ENCODE data around the gene PHKB.
"Not testable (repeated sequence)": the region's sequence is repeated elsewhere in the genome, so short reads cannot be mapped to it uniquely, and the experiment has no call there.

The PHKB gene

DNA sequence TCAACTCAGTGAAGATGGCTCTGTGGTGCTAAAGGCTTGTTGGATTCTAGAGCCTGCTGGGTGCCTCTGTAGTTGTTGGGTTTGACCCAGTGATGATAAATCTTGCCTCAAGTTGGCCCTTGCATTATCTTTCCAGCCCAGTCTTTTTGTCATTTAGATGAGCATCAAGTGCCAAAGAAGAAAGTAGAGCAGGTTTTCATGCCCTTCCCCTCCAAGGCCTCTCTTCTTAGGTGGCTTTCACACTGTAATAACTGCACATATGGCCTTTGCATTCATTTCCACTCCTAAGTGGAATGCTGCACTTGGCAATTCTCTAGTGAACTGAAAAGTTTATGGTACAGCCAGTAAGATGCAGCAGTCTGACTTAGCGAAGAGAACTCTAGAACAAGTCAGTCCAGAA is 165.1 kb downstream of the PHKB start:
- no peak for DNase-seq (ENCODE audit: low read depth)

DNA sequence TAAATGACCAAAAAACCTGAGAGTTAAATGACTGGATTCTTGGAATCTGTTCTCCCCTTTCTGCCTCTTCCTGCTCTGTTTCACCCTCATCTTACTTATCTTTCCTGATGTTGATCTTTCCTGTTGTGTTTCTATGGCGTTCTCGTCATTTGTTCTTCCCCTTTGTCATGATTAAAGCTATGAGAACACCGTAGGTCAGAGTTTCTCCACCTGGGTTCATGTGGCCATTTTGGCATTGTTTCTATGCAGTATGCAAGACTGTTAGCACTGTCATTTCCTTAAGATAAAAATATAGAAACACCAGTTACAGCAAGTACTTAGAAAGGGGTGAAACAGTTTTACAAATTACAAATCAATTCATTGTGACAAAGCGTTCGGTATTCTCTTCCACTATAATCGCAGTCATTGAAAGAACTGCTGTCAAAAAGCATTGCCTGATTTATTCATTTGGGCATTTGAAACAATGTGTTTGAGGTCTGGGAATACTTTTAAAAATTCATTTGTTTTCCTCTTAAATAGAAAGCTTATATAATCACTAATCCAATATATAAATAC is 166.0 kb downstream of the PHKB start:
- no peak for DNase-seq (ENCODE audit: low read depth)

DNA sequence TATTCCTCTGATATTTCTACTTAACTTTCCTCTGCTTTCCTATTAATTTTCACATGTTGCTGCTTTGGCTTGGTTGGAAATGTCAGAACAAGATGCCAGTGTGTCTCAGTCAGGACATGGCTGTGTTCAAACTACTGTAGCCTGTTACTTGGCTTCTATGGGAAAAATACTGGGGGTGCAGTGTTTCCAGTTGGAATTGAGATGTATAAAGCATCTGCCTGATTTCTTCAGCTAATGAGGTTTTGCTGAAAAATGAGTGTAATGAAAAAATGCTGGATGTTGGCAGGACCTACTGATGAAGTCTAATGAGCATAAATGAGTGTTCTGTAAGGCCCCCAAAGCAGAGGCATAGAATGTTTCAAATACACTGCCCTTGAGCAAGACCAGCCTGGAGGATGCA is 166.6 kb downstream of the PHKB start:
- no peak for DNase-seq (ENCODE audit: low read depth)

DNA sequence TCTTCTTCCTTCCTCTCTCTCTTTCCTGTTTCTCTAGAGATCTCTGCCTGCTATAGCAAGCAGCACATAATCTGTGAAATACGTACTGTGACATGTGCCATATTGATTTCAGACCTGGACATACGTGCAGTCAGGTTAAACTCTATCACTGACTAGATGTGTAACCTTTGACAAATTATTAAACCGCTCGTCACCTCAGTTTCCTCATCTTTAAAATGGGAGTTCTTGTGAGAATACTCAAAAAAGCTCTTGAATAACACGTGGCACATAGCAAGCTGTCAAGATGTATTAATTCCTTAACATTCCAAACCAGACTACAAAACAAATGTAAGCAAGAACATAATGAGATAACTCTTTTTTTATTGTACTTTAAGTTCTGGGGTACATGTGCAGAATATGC is 170.0 kb downstream of the PHKB start:
- no peak for DNase-seq (ENCODE audit: low read depth)

DNA sequence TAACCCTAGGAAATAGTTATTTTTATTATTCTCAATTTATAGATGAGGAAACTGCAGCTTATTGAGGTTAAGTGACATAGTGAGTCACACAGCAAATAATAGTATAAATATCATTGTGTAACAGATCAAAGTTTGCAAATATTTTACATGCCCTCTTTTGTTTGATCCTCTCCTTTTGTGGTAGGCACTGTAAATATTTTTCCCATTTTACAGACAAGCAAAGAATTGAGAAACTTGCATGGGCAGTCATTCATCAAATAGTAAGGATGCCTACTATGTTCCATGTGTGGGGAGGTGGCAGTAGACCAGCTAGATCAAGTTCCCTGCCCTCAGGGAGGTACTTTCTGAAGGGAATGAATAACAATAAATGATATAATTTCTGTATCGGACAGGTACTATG is 173.0 kb downstream of the PHKB start:
- DNase-seq (ENCODE audit: low read depth): no peak

DNA sequence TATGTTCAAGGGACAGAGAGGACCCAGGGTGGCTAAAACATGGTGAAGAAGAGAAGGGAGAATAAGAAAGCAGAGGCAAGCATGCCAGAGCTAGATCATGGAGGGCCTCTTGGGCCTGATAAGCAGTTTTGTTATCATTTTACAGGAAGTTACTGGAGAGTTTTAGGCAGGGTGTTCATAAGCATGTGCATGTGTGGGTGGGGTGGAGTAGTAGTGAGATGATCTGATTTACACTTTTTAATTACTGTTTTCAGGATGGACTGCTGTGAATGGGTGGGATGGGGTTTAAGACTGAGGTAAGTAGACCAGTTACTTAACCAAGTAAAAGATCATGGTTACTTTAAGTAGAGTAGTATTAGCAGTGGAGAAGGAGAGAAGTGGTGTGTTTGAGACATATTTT is 173.6 kb downstream of the PHKB start:
- DNase-seq (ENCODE audit: low read depth): no peak

DNA sequence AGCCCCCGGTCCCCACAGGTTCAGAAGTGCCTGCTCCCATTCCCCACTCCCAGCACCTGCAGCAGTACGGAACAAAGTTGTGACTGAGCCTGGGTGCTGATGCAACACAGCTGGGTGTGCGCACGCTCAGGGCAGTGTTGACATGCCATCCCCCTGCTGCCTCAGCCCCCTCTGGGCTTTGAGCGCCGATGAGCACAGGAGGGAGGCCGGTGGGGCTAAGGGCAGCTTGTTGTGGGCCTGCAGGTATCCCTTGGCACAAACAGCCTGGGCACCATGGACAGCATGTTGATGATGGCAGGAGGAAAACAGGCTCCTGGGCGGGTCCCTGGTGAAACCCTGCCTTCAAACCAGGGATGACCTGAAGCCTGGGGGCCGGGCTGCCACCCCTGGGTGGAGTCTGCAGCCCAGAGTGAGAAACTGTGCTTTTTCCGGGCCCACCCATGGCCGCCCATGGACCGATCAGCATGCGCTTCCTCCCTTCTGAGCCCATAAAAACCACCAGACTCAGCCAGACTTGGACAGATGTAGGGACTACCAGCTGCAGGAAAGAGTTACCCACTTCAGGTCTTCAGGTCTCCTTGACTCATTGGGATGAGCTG is 175.5 kb downstream of the PHKB start:
- DNase-seq (ENCODE audit: low read depth): no peak

DNA sequence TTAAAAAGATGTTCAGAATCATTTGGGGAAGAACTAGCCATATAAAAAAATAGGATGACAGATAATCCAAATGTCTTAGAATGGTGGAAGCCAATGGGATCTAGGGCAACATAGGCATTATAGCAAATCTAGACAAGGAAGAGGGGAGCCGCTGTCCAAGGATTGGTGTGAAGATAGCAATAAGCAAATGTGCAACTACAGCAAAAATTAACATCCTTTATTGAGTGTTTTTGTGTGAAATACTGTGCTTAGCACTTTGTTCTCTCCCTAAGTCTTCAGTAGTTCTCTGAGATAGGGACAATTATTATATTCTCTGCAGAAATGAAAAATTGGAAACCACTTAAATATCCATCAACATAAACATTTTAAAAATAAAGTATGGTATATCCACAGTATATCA is 177.0 kb downstream of the PHKB start:
- no peak for DNase-seq (ENCODE audit: low read depth)

DNA sequence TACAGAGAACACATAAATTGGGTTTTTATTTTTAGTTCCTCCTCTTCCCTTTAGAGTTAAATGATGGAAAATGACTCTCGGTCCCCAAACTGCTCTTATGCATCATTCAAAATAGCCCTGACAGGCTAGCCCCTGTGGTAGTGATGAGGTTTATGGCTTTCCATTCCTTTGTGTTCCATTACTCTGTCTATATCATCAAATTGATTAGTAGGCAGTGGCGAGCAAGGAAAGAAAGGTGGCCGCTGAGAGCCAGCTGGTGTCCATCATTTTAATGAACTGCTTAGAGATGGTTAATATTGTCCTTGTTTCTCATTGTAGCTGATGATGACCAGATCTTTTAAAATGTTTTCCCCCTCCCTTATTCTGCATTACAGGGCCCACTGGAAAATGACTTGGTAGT is 179.5 kb downstream of the PHKB start:
- no peak for DNase-seq (ENCODE audit: low read depth)

DNA sequence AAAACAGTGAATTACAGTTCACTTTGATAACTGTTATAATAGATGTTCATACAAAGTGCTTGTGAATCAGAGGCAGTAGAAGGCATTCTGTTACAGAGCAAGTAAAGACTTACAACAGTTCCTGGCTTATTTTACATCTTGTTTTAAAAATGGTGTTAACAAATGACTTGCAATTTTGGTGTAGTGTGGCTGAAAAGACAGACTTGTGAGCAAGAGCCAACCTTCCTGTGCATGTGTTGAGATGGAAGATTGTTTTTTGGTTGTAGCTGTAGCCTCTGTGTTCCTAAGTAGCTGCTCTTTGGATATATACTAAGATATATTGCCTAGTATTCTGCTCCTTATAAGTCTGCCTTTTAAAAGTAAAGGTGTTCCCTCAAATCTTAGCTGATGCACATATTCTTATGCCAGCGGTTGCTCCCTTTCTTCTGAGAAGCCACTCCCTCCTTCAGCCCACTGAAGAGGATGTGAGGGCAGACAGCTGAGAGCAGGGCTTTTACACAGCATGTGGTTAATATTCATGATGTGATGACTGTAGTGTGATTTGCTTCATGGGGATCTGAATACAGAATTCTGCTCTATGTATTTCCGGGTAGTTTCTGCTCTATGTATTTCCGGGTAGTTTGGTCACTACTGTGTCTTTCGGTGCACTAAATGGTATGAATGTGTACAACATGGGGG is 182.3 kb downstream of the PHKB start:
- peak; percentile 7 for DNase-seq (ENCODE audit: low read depth)

DNA sequence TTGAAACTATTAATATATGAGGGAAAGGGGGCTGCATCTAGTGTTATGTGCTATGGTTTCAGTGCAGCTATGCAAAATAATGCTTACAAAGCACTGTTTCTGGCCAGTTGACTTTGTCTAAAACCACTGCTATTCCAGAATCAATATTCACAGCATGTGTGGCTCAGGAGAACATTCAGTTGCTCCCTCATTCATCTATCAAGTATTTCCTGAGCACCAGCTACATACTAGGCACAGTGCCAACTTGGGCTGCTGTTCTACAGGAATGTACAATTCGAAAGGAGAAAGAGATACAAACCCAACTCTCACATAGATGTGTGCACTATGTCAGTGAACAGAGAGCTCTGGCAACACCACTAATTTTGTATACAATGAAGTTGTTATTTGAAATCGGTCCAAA is 183.0 kb downstream of the PHKB start:
- DNase-seq (ENCODE audit: low read depth): peak; percentile 79

DNA sequence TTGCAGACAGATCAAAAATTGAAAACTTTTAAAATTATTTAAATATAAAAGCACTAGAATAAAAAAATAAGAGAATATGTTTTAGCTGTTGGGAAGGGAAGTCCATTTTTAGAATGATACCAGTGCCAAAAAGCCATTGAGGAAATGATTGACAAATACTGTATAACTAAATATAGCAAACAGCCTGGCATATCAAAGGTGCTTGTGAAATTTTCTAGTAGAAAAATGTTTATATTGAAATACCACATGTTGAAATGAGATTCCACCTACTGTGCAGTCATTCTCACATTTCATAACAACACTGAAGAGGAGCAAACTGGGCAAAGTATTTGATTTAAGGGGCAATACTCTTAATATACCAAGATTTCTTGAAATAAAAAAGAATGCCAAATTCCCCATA is 183.5 kb downstream of the PHKB start:
- DNase-seq (ENCODE audit: low read depth): peak; percentile 62

DNA sequence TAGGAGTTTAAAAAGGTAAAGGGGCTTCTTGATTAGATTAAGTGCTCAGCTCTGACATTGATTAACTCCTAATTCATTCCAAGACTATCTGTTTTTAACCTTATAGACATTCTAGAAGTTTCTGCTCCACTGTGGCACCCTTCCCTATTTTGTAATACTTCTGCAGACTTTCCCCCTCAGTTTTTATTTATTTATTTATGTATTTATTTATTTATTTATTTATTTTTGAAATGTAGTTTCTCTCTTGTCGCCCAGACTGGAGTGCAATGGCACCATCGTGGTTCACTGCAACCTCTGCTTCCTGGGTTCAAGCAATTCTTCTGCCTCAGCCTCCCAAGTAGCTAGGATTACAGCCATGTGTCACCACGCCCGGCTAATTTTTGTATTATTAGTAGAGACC is 185.8 kb downstream of the PHKB start:
- no peak for DNase-seq (ENCODE audit: low read depth)

DNA sequence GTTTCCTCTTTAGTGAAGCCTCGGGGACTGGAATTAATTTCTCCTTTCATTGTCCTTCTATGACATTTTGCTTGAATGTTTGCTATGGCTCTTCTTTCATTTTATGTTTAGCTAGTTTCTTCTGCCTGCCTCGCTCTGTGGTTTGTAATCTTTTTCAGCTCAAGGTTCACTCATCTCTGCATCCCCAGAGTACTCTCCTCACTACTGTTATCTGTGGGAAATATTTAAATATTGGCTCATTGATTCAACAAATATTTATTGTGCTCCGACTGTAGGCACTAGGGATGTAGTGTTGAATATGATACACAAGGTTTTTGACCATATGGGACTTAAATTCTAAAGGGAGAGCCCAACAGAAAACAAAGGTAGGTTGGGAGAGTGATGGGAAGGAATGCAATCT is 195.9 kb downstream of the PHKB start:
- no peak for DNase-seq (ENCODE audit: low read depth)

DNA sequence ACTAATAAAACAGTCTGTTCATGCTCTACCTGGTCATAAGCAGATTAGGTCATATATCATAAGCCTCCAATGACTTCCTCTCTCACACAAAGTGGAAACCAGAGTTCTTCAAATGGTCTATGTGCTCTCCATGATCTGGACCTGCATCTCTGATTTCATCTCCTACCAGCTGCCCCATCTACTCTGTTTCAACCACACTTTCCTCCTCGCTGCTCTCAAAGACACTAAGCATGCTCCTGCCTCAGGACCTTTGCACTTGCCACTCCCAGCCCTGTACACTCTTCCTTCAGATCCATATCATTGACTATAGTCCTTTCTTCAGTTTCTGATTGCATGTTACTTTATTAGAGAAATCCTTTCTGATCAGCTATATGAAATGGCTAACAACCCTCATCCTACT is 196.8 kb downstream of the PHKB start:
- no peak for DNase-seq (ENCODE audit: low read depth)

DNA sequence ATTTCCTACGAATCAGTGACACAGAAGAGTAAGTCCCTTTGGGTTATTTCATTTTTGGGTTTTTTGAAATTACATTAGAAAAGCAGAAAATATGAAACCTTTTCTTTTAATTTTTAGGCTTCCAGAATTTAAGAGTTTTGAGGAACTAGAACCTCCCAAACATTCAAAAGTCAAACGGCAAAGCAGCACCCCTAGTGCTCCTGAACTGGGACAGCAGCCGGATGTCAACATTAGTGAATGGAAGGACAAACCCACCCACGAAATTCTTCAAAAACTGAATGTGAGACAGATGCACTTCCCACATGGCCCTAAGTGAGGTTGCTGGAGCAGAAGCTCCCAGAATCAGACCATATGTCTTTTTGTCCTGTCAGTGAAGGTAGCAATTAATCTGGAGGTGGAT is 199.4 kb downstream of the PHKB start:
- DNase-seq (ENCODE audit: low read depth): no peak

DNA sequence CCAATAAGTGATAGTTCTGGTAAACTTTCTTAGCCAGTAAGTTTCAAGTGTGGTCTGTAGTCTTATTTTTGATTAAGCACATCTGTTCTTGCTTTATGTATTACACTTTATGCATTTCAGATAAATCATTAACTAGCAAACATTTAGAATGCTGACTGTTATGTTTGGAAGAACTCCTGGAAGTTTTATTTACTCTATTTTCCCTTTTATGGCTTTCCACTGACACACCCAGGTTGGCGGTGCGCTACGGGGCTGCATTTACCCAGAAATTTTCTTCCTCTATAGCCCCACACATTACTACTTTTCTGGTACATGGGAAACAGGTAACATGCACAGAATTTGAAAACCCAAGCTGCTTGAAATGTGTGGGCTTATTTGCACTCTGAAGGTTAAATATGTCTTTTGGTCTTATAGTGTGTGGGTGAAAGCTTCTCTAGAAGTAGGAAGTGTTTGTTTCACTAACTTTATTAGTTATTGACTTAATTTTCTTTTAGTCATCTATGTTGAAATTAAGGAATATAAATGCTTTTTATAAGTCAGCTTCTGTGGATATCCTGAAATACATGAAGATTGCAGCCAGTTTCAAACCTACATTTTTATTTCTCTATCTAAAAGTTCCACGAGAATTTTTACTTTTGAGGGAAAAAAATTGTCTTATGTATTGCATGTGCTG is 203.7 kb downstream of the PHKB start:
- DNase-seq (ENCODE audit: low read depth): no peak

DNA sequence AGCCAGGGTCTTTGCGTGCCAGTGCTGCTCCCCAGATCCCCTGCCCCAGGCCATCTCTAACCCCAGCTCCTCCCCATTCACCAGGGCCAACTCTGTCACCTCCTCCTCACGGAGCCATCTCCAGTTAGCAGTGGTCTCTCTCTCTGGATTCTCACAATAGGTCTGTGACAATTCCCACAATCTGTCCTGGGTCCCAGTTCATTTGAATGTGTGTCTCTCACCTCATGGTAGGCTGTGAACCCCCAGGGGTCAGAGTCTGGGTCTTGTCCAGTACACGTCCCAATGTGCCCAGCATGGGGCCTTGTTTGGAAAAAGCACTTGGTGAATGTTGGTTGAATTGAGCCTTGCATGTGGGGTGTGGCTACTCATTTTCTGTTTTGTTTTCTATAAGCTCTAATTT is 205.3 kb downstream of the PHKB start:
- DNase-seq (ENCODE audit: low read depth): no peak

DNA sequence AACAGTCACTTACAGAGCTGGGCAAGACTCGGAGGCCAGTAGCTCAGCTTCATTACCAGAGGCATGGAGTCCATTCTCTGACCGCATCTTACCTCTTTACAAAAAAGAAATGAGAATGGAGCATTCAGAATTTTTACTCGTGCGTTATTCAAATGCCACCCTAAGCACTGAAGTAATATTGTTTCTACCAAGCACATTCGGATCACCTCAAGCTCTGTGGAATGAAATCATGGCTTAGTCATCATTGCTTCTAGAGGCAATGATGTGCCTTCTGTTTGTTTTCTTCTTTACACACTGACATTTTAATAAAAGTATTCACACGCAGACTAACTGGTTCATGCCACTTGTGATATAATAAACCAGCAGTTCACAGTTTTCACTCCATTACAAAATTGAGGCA is 206.8 kb downstream of the PHKB start:
- DNase-seq (ENCODE audit: low read depth): peak; percentile 1

DNA sequence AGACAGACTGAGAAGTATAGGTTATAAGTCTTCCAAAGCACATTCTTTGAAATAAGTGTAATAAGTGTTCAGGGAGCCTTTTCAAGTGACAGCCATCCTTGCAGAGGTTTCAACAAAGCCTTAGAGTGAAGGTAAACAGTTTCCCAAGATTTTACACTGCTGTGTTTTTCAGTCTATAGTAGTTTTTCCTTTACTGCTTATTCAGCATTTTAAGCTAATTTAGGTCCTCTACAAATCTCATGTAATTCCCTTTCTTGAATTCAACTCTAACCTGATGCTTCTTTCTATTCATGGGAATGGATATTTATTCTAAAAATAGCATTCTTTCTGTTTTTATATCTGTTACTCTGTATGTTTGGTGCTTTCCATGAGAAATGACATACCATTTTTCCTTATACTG is 211.3 kb downstream of the PHKB start:
- DNase-seq (ENCODE audit: low read depth): no peak

DNA sequence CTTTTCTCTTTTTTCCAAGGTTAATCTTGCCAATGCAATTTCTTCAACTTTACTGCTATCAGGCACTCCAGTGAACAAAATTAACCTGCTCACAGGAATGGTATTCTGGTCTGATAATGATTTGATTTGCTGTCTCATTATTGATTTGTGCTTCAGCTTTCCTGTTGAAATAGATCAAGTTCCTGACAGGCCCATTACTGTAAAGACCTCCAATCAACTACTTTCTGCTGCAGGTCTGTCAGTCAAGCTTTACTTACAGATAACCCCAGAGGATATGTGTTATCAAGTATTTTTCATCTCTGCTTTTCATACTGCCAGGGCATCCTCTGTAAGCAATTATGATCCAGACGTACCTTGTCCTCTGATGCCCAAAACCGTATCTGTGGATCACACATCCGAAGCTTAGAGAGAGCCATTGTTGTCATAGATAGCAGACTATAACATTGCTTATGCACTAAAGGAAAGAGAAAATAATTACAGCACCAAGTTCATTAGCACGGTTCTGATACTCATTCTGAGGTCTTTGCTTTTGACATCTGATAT is 215.6 kb downstream of the PHKB start:
- no peak for DNase-seq (ENCODE audit: low read depth)

DNA sequence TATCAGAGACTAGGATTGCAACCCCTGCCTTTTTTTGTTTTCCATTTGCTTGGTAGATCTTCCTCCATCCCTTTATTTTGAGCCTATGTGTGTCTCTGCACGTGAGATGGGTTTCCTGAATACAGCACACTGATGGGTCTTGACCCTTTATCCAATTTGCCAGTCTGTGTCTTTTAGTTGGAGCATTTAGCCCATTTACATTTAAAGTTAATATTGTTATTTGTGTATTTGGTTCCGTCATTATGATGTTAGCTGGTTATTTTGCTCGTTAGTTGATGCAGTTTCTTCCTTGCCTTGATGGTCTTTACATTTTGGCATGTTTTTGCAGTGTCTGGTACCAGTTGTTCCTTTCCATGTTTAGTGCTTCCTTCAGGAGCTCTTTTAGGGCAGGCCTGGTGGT is 220.4 kb downstream of the PHKB start:
- not testable (repeated sequence) for DNase-seq (ENCODE audit: low read depth)

DNA sequence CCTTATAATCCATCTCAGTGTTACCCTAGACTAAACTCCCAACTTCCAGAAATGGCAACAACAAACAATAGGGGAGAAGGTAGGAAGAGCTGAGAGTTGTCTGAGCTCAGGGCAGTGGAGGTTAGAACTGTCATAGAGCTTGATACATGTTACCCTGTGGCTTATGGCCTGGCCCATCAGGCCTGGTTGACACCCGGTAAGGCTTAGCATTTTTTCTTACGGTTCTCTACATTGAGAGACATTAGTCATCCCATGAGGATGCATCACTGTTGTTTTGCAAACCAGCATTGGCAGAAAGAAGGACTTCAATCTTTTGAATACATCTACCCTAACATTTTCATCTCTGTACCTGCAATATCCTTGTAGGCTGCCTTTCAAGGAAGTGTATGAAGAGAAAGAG is 226.6 kb downstream of the PHKB start:
- DNase-seq (ENCODE audit: low read depth): peak; percentile 41
